Measurements from ENCODE around the gene BPI.

DNA sequence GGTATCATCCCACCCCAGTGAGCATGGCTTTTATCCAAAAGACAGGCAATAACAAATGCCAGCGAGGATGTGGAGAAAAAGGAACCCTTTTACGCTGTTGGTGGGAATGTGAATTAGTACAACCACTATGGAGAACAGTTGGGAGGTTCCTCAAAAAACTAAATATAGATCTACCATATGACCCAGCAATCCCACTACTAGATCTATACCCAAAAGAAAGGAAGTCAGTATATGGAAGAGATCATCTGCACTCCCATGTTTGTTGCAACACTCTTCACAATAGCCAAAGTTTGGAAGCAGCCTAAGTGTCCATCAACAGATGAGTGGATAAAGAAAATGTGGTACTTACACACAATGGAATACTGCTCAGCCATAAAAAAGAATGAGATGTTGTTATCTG lies 37.5 kb upstream of the BPI start:
- TF ChIP-seq, protein P1, sequence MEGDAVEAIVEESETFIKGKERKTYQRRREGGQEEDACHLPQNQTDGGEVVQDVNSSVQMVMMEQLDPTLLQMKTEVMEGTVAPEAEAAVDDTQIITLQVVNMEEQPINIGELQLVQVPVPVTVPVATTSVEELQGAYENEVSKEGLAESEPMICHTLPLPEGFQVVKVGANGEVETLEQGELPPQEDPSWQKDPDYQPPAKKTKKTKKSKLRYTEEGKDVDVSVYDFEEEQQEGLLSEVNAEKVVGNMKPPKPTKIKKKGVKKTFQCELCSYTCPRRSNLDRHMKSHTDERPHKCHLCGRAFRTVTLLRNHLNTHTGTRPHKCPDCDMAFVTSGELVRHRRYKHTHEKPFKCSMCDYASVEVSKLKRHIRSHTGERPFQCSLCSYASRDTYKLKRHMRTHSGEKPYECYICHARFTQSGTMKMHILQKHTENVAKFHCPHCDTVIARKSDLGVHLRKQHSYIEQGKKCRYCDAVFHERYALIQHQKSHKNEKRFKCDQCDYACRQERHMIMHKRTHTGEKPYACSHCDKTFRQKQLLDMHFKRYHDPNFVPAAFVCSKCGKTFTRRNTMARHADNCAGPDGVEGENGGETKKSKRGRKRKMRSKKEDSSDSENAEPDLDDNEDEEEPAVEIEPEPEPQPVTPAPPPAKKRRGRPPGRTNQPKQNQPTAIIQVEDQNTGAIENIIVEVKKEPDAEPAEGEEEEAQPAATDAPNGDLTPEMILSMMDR (optimal IDR thresholded peaks at IDR 0.05 in 1 of 3, IDR thresholded peaks at IDR 0.05 in 1 of 3, conservative IDR thresholded peaks at IDR 0.05 in 1 of 3; ENCODE audit: extremely low read depth in 1 of 3, insufficient read depth in 2 of 3, low read length in 3 of 3): no peak
- TF ChIP-seq EZH2 (IDR thresholded peaks at IDR 0.05; ENCODE audit: low read length): no peak

All from keratinocyte (primary cell).